Upper lobe of left lung (tissue), 4 donors: ENCODE results near the gene ATP11A.

Experiments
- EP300 ChIP-seq, 4 donors: sonication (generic); formaldehyde crosslinking; IDR thresholded peaks; one replicate each; pipeline ENCODE4 v1.5.1; 2017; ENCODE audit warnings: antibody characterized with exemption in 4 of 4, control low read depth in 2 of 4
- POLR2AphosphoS5 ChIP-seq, 2 donors: sonication (generic); formaldehyde crosslinking; IDR thresholded peaks; one replicate each; pipeline ENCODE4 v1.5.1; 2017; ENCODE audit warnings: antibody characterized with exemption in 2 of 2
- TF ChIP-seq, protein P1 (sequence below), 6 experiments: fragments of 450-650 bp in 4 of 6; fragments of 200-600 bp in 2 of 6; sonication (generic) in 2 of 6; IDR thresholded peaks; one replicate each; pipeline ENCODE4 v1.5.1; 2016 to 2019; ENCODE audit warnings: antibody characterized with exemption in 6 of 6

DNA sequence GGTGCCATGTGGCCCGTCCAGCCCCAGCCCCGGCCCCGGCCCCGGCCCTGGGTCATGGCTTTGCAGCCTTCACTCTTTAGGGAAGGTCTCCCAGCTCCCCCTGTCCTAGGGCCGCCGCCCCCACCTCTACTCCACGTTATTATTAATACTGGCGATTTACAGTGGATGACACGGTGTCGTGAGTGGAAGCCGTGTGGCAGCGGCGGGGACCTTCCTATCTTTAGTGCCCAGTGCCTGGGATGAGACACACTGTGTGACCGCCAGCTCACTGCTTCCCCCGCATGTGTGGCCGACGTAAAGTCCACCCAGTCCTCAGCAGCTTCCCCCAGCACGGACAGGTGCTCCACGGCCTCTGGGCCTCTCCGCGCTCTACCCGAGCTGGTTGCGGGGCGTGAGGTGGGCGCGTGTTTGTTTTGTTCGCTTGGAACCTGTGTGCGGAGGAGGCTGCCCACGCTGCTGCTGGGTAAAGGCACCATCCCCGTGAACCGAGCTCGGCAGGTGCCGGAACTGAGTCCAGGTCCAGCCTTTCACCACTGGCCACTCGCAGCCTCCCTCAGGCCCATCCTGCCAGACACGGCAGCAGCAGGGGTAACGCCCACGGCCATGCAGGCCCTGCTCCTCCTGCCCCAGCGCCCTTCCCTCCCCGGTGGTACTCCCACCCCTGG lies 208.2 kb downstream of the ATP11A start:
- TF ChIP-seq, protein P1, sequence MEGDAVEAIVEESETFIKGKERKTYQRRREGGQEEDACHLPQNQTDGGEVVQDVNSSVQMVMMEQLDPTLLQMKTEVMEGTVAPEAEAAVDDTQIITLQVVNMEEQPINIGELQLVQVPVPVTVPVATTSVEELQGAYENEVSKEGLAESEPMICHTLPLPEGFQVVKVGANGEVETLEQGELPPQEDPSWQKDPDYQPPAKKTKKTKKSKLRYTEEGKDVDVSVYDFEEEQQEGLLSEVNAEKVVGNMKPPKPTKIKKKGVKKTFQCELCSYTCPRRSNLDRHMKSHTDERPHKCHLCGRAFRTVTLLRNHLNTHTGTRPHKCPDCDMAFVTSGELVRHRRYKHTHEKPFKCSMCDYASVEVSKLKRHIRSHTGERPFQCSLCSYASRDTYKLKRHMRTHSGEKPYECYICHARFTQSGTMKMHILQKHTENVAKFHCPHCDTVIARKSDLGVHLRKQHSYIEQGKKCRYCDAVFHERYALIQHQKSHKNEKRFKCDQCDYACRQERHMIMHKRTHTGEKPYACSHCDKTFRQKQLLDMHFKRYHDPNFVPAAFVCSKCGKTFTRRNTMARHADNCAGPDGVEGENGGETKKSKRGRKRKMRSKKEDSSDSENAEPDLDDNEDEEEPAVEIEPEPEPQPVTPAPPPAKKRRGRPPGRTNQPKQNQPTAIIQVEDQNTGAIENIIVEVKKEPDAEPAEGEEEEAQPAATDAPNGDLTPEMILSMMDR (IDR thresholded peaks at IDR 0.05): no peak
- TF ChIP-seq EP300 (IDR thresholded peaks at IDR 0.05) (no peak), POLR2AphosphoS5 (IDR thresholded peaks at IDR 0.05) (no peak)
